Activated CD4-positive, alpha-beta T cell treated with anti-CD3 and anti-CD28 coated beads for 1 hour (primary cell): ENCODE data around the gene AP3B1.

Source experiments
- DNase-seq: peaks from one replicate; pipeline ENCODE4 v3.0.0-alpha.2; 2020

The AP3B1 gene

DNA sequence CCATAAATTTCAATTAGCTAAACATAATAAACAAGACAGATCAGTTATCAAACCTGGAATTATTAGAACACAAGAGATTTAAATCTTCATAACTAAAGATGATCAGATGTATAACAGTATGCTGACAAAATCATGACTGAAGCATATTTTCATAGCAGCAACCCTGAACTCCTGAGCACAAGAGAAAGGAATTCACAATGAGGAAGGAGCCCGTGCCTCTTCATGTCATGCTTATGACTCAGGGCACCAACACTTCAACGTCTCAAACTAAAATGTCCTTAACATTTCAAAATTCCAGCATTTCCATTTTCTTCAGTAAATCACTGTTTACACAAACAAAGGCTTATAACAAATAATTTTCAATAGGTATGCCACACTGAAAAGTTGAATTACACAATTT is 6.7 kb downstream of the AP3B1 start:
- no peak for DNase-seq

DNA sequence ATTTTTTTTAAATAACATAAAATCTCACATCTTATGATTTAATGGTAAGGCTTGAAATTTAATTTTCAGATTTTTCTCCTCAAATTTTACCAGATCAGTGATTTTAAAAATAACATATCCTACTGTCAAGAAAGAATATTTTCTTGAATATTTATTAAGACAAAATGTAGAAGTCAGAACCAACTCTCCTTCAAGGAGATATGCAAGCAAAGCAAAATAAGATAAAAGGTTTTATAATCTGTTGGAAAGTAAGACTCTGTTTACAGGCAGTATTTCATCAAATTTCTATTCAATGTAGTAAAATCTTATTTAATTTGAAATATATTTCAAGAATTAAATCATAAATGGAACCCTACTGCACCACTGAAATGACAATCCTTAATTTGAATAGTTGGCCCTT is 7.3 kb downstream of the AP3B1 start:
- DNase-seq = no peak

DNA sequence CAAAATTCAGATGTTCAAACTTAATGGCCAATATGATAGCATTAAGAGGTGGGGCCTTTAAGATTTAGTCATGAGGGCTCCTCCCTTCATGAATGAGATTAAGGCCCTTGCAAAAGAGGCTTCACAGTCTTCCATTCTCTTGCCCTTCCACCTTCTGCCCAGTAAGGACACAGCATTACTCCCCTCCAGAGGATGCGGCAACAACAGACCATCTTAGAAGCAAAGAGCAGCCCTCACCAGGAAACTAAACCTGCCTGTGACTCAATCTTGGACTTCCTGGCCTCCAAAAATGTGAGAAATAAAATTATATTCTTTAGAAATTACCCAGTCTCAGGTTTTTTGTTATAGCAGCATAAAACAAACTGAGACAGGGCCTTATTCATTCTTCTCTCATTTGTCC is 8.2 kb downstream of the AP3B1 start:
- no peak for DNase-seq

DNA sequence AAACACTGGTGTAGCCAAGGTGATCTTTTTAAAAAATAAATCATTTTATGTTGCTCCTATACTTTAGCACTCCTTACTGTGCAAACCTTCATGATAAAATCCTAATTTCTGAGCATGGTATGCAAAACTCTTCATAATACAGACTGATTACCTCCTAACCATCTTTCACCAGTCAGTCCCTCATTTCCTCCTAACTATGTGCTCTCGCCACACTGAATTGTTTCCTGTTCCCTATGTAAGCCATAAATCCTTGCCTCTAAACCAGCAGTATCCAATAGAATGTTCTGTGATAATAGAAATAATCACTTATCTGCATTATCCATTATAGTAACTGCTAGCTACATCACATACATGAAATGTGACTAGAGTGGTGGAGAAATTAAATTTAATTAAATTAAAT is 10.7 kb downstream of the AP3B1 start:
- DNase-seq = no peak

DNA sequence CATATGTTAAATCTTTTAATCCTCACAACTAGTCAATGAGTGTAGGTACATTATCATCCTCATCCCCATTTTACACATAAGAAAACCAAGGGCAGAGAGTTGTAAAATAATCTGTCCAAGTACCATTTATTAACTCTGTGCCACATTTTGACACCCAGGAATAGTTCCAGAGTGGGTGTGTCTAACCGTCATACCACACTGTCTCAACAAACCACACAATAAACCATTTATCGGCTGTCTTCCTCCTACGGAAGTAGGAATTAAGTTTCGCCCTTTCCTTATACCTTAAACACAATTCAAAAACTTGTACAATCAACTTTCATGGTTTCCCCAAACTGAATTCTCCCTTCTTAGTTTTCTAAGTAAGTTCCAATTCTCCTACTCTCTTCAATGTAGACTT is 11.4 kb downstream of the AP3B1 start:
- no peak for DNase-seq

DNA sequence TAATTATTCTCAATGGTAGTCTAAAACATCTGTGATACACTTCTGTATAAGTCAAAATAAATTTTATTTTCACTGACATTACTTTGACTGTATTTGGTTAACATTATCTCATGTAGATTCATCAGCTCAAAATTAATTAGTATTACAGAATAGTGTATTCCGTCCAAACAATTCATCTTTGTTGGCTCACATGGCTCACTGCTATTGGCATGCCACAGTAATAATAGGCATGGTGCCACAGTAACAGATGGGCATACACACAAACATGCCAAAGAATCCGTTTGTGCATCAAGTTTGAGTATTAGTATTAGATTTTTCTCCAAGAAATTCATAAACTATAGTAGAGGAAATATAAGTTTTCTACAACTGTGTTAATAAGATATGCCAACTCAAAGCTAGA is 14.2 kb downstream of the AP3B1 start:
- DNase-seq = no peak

DNA sequence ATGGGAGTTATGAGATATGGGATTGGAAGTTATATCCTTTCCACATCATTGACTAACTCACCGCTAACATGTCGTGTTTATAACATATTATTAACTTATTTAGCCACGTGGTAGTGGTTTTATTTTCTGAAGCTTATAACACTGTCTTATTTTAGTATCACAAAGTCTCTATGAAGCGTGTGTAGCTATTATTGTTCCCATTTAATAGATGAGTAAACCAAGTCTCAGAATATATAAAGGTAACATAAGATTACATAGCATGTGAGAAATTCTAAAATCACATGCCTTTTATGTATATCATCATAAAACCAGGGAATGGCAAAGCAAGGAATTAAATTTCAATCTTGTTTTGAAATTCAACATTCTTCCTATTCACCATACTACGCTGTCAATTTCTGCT is 15.3 kb downstream of the AP3B1 start:
- DNase-seq = no peak

DNA sequence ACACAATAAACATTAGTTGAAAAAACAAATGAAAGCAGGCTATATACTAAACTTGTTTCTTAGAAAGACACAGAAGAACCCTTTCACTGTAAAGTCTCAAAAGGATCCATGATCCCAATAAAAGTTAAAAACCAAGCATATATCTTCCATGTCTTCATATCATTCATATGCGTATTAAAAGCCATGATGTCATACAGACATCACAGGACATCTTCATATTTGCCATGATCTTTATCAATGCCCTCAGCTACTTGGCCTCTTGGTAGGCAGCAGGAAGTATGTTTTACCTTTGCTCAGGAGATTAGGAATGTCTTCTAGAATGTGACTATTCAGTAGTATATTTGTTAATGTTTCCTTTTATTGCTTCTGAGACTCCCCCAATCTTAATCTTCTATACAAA is 16.8 kb downstream of the AP3B1 start:
- no peak for DNase-seq

DNA sequence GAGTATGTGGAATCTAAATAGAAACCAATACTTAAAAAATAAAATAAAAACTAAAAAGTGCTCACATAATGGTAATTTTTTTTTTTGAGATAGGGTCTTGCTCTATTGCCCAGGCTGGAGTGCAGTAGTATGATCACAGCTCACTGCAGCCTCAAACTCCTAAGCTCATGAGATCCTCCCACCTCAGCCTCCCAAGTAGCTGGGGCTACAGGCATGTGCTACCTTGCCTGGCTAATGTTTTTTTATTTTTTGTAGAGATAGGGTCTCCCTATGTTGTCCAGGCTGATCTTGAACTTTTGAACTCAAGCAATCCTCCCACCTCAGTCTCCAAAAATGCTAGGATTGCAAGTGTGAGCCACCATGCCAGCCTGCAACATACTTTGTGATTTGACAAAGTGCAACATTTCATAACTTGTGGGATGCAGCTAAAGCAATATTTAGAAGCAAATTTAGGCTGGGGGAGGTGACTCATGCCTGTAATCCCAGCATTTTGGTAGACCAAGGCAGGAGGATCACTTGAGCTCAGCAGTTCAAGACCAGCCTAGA is 18.4 kb downstream of the AP3B1 start:
- DNase-seq = no peak

DNA sequence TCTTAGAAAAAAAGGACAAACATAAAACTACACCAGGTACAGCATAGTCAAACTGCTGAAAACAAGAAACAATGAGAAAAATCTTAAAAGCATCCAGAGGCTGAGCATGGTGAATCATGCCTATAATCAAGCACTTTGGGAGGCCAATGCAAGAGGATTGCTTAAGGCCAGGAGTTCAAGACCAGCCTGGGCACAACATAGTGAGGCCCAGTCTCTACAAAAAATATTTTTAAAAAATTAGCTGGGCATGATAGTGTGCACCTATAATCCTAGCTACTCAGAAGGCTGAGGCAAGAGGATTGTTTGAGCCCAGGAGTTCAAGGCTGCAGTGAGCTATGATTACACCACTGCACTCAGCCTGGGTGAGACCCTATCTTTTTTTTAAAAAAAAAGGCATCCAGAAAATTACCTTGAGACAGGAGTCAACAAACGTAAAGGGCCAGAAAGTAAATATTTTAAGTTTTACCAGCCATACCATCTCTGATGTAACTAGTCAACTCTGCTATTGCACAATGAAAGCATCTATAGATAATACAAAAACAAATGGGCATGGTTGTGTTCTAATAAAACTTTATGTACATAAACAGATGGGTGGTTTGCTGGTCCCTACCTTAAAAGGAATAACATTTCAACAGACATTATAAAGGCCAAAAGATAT is 19.8 kb downstream of the AP3B1 start:
- DNase-seq = no peak

DNA sequence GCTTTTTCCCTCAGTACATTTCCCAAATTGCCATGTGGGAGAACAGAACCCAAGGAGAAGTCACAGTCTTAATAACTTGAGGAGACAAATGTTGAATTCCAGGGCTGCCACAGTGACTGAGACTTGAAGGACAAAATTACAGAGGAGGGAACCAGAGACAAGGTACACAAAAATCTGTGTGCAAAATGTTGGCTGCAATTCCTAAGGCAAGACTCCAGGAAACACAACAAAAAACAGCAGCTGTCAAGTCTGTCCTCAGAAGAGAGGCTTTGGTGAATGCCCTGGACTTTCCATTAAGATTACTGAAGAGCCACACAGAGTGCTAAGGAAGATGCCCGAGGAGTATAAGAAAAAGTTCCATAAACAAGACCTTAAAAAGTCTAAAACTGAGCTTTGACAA is 21.1 kb downstream of the AP3B1 start:
- DNase-seq = no peak

DNA sequence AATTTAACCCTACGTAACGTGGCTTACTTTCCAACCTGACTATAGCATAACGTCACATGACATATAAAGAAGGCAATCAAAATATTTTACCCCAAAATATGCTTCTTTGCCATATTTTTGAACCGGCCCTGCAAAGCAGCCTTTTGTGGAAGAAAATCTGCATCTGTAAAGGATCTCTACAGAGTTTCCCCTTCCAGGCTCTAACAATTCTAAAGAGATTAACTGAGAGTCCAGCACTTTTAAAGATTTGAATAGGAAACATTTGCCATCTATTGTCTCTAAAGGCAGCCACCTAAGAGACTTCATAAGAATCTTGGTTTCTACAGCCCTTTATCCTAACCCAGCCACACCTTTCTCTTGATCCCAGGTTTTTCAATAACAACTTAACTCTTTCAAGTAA is 22.7 kb downstream of the AP3B1 start:
- no peak for DNase-seq

DNA sequence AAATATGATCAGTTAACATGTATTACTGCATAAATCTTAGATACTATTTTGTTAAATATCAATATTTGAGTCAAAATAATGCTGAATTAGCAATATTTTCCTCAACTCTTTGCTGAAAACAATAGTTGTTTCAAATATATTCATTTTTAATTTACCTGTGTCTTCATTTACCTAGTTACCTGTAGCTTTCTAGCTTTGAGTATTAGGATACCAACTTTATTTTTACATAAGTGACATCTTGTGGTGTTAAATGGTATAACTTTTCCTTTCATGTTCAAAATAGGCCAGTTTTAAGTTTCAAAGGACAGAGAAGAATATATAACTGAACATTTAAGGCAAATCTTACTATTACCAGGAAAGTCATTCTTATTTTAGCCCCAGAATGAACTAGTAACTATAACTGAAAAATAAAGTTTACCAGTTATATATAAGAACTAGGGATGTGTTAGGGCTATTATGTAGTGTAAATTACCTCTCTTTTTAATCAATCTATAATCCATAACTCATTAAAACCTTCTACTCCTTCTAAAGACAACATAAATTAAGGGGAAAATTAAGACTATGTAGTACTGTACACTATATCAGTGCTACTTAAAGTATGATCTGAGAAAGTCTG is 25.3 kb downstream of the AP3B1 start:
- no peak for DNase-seq

DNA sequence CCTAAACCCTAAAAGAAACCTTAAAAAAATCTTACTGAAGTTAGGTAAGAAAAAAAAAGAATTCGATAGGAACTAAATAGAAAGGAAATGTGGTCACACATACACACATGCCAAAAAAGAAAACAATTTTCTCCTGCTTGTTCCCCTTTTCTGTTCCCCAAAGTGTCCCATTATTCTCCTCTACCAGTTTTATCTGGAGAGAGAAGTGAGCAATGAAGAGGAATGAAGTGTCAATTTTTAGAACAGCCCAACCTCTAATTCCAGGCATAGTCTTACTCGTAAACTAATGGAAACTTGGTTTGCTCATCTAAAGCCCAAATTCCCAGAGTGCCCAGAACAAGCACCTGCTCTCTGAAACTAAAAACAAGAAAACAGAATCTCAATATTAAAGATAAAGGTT is 26.1 kb downstream of the AP3B1 start:
- DNase-seq = no peak

DNA sequence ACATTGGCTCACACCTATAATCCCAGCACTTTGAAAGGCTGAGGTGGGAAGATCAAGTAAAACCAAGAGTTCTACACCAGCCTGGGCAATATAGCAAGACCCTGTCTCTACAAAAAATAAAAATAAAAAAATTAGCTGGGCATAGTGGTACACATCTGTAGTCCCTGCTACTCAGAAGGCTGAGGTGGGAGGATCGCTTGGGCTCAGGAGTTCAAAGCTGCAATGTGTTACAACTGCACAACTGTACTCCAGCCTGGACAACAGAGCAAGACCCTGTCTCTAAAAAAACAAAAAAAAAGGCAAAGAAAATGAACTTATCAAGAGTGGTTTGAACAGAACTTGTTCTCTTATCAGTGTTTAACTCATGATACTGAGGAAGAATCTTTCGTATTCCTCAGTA is 29.3 kb downstream of the AP3B1 start:
- no peak for DNase-seq

DNA sequence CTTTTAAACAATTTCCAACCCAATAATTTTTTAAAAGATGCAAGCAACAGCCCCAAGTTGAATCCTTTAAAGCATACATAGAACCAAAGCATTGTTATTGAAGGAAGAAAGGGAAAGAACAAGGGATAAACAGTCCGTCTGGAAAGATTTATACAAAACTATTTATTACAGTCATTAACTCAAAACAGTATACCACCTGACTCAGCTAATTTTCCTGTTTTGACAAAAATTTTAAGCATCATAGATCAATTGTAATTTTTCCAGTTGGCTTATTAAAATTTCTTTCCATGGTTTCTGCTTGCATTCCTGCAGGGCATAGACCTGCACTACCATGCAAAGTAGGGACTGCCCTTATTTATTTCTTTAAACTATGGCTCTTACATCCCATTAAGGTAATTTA is 29.9 kb downstream of the AP3B1 start:
- DNase-seq = no peak

DNA sequence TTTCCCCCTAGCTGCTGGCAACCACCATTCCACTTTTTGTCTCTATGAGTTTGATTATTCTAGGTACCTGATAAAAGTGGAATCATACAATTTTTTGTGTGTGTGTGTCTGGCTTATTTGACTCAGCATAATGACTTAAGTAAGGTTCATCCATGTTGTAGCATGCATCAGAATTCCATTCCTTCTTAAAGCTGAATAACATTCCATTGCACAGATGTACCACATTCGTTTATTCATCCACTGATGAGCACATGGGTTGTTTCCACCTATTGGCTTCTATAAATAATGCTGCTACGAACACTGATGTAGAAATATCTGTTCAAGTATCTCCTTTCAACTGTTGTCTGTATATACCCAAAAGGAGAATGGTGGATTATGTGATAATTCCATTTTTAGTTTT is 33.7 kb downstream of the AP3B1 start:
- DNase-seq = no peak

DNA sequence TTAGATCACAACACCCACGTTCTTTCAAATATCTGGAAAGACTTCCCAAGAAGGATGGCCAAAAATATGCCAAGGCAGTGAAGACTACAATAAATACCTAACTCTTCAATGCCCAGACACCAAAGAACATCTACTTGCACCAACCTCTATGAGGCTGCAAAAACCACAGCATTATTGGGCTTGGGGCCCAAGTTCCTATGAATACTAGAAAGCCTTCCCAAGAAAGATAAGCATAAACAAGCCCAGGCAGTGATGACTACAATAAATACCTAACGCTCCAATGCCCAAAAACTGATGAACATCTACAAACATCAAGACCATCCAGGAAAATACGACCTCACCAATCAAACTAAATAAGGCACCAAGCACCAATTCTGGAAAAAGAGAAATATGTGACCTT is 41.3 kb downstream of the AP3B1 start:
- DNase-seq = no peak

DNA sequence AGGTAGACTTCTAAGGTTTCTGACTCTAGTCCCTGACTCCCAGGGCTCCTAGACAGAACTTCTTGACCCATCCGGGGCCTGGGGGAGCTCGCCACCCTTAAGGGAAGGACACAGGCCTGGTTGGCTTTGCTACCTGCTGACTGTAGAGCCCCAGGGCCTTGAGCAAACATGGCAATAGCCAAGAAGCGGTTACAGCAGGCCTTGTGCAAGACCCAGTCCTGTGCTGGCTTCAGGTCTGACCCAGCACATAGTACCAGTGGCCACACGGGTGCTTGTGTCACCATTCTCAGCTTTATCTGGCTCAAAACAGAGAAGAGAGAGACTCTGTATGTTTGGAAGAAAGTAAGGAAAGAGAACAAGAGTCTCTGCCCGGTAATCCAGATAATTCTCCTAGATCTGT is 41.8 kb downstream of the AP3B1 start:
- DNase-seq = no peak

DNA sequence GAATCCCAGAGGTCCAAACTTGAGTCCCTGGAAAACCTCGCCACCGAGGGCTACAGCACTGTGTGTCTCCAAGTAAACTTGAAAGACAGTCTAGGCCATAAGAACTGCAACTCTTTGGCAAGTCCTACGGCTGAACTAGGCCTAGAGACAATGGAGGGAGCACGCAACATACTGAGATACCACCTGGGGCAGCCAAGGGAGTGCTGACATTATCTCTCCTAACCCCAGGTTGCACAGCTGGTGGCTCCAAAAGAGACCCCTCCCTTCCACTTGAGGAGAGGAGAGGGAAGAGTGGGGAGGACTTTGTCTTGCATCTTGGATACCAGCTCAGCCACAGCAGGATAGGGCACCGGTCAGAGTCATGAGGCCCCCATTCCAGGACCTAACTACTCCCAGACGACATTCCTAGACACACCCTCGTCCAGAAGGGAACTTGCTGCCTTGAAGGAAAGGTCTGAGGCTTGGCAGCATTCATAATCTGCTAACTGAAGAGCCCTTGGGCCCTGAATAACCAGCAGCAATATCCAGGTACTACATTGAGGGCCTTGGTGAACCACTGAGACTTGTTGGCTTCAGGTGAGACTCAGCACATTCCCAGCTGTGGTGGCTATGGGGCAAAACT is 42.7 kb downstream of the AP3B1 start:
- no peak for DNase-seq

DNA sequence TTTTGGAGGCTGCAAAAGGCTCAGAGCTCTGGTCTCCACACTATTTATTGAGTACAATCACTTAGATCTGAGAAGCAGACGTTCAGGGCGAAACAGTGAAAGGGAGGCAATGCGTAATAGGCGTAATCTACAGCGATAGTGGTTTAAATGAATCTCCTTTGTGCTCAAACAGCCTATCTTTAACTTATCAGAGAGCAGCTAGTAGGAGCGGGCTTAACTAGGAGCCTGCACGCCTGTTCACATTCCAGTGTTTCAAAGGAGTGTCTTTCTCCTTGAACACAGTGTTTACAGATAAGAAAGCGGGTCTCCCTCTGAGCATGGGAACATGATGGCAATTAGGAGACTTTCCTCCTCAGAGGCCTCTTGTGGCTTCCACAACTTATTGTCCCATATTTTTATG is 49.4 kb downstream of the AP3B1 start:
- no peak for DNase-seq

DNA sequence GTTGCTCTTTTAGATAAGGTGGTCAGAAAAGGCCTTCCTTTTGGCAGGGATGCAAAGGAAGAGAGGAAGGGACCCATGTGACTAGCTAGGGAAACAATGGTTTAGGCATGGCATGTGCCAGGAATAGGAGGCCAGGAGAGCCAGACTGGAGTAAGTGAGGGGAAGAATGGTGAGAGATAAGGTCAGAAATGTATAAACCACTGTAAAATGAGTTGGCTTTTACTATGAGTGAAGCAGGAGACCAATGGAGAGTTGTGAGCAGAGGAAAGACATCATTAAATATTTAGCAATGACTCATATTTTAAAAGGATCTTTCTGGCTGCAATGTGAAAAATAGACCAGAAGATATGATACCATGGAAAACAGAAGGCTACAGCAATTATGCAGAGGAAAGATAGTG is 50.9 kb downstream of the AP3B1 start:
- no peak for DNase-seq

DNA sequence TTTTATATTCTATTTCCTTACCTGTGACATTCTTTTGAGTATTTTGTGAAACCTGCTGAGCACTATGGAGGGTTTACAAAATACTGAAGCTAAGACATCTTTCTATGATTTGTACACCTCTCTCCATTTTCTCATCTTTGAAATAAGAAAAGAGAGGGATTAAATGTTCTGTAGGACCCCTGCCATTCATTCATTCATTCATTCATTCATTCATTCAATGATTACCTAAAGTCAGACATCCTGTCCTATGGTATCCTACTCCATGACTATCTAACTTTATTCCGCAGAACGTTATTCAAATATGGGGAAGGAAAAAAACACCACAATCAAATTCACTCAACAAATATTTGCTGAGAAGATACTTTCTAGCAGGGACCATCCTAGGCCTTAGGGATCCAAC is 51.4 kb downstream of the AP3B1 start:
- DNase-seq = no peak

DNA sequence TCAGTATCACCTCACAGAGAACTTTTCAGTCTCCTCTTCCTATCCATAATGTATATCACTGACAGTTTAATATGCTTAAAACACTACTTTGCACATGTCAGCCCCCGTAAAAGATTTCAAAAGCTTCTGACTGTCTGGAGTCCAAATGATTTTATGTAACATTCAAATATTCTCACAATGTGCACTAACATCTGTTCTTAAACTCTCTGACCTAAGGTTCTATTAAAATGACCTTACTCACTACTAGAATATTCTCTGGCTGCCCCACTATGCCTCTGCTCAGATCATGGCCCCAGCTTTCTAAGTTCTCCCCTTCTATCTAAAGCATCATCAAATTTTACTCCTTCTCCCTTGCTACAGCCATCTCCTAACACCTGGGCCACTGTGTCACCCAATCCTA is 52.5 kb downstream of the AP3B1 start:
- no peak for DNase-seq

DNA sequence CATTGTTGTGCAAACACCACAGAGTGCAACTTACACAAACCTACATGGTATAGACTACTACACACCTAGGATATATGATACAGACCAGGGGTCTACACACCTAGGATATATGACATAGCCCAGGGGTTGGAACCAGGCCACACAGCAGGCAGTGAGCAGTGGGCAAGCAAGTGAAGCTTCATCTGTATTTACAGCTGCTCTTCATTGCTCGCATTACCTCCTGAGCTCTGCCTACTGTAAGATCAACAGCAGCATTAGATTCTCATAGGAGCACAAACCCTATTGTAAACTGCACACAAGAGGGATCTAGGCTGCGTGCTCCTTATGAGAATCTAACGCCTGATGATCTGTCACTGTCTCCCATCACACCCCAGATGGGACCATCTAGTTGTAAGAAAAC is 56.6 kb downstream of the AP3B1 start:
- no peak for DNase-seq
